ENCODE data around the gene GPBAR1.
"Not testable (repeated sequence)": the region's sequence is repeated elsewhere in the genome, so short reads cannot be mapped to it uniquely, and the experiment has no call there.

GPBAR1 gene

GRCh38 chr2:218306184-218306920 lies 45.5 kb downstream of the GPBAR1 start:
- DNase-seq (ENCODE audit: low read depth in 1 of 2, low spot score in 1 of 2), result no peak

GRCh38 chr2:218307415-218308090 lies 46.7 kb downstream of the GPBAR1 start:
- DNase-seq (ENCODE audit: low read depth in 1 of 2, low spot score in 1 of 2), result no peak

GRCh38 chr2:218310853-218311540 lies 50.2 kb downstream of the GPBAR1 start:
- no peak for DNase-seq (ENCODE audit: low read depth in 1 of 2, low spot score in 1 of 2)

GRCh38 chr2:218311541-218312266 lies 50.9 kb downstream of the GPBAR1 start:
- DNase-seq (ENCODE audit: low read depth in 1 of 2, low spot score in 1 of 2), result not testable (repeated sequence)

GRCh38 chr2:218312267-218312756 lies 51.5 kb downstream of the GPBAR1 start:
- DNase-seq (ENCODE audit: low read depth in 1 of 2, low spot score in 1 of 2), result no peak

GRCh38 chr2:218313356-218313755 lies 52.5 kb downstream of the GPBAR1 start:
- no peak for DNase-seq (ENCODE audit: low read depth in 1 of 2, low spot score in 1 of 2)
